GM19240 (cell line): ENCODE measurements around the gene FBXW5.
A peak's percentile ranks its signal among the peaks of the same experiment; 100 is the strongest.

Experiments
- DNase-seq: peaks from one replicate; pipeline ENCODE4 v3.0.0; 2011; ENCODE audit warnings: low spot score; ENCODE audit not compliant: insufficient read length

FBXW5 gene

DNA sequence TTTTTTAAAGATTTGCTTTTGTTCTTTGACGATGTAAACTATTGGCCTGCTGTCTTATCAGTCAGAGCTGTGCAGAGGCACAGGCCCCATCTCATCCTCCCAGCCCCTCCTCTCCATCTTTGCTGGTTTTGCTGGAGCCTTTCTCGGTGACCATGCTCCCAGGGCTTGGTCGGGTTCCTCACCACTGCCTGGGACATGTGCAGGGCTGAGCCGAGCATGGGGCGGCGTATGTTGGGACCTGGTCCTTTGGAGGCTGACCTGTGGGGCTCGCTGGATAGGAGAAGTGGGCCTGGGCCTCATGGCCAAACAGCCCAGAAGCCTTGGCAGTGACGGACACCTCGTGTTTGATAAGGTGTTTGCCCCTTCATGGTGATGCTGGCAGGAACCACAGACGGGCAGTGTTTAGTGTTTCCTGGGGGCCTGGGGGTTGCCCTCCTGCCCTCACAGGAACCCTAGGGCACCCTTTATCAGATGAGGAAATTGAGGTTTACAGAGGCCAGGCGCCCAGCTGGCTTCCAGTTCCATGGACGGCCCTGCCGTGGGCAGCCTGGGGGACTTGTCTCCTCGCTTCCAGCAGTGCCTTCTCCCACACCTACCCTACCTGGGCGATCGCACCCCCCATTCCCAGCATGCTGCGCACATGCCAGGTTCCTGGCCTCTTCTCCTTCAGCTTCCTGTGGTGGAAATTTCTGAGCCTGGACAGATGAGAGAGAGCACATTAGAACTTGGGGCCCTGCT lies 30.7 kb downstream of the FBXW5 start:
- no peak for DNase-seq

- DNase-seq, result no peak
Observed at GRCh38 chr9:136910901-136911245, 33.7 kb downstream of the FBXW5 start.

- no peak for DNase-seq
Observed at GRCh38 chr9:136910197-136910900, 34.2 kb downstream of the FBXW5 start.

DNA sequence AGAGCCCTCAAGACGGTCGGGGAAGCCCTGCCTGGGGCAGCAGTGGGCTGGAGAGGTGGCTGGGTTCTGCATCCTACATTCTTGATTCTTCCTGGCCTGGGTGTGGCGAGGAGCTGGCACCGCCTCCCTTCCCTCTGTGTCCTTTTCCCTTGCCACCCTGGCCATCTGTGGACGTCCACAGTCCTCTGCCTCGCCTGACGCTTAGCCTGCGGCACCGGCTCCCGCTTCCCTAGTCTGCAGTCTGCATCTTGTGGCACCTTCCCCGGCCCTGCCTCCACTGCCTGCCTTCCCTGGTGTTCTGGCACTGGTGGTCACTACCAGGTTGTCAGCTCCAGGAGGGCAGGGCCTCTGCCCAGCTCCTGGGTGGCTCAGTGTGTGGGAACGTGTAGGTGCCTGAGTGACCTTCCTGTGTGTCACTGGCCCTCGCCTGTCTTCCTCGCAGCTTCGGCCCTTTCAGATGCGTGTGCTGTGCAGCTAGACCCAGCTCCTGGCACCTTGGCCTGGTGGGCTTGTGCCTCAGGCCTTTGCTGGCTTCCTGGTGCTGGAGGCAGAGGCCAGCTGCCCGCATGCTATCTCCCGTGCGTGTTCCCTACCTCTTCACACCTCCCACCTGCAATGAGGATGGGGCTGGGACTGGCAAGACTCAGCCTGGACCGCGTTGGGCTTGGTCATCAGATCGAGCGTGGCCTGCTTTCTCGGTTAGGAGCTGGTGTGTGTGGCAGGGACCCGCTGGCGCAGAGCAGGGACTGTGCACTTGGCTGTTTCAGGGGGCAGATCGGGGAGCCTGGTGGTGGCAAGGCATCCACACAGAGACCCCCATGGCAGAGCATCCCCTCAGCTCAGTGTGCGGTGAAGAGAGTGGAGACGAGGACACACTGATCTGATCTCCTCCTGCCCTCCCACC lies 37.3 kb downstream of the FBXW5 start:
- DNase-seq, result no peak

DNA sequence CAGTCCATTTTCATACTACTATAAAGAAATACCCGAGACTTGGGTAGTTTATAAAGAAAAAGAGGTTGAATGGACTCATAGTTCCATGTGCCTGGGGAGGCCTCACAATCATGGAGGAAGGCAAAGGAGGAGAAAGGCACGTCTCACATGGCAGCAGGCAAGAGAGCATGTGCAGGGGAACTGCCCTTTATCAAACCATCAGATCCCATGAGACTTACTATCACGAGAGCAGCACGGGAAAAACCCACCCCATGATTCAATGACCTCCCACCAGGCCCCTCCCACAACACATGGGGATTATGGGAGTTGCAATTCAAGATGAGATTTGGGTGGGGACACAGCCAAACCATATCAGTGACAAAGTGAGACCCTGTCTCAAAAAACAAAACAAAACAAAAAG lies 38.3 kb downstream of the FBXW5 start:
- no peak for DNase-seq

DNA sequence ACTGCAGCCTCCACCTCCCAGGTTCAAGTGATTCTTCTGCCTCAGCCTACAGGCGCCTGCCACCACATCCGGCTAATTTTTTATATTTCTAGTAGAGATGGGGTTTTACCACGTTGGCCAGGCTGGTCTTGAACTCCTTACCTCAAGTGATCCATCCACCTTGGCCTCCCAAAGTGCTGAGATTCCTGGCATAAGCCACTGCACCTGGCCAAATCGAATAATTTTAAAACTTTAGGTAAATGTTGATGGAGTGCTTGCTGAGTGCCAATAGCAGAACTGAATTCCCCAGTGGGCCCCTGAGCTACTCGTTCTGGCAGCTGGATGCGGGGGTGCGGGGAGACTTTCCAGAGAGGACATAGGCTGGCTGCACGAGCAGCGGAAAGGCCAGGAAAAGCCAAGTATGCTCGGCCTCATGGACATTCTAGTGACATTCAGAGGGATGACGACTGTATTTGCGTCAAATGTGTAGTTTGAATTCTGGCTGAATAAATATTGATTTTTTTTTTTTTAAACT lies 41.4 kb downstream of the FBXW5 start:
- DNase-seq, result no peak

DNA sequence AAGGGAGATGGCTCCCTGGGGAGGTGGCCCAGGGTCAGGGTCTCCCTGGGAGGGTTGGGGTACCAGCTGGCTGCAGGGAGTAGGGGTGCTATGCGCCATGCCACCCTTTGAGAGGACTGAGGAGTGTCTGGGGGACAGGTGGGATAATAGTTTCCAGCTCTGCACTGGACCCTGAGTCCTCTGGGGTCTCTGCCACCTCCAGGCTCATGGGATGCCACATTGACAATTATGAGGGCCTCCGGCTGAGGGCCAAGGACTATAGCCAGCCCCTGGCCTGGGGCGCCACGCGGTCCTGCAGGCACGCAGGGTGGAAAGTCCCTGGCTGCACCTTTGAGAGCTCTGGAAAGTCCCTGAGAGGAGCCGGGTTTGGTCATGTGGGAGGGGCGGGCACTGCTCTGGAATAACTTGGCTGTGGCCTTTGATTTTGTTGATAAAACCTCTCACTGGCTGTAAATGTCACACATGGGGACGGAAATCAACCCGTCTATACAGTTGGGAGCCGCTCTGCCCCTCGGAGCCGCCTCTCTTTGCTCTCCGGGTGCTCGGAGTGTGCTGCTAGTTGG lies 42.2 kb downstream of the FBXW5 start:
- DNase-seq, result peak; percentile 92

GRCh38 chr9:136901516-136902258 lies 42.9 kb downstream of the FBXW5 start:
- DNase-seq, result peak; percentile 85

- DNase-seq, result no peak
Observed at GRCh38 chr9:136900988-136901515, 43.5 kb downstream of the FBXW5 start.

DNA sequence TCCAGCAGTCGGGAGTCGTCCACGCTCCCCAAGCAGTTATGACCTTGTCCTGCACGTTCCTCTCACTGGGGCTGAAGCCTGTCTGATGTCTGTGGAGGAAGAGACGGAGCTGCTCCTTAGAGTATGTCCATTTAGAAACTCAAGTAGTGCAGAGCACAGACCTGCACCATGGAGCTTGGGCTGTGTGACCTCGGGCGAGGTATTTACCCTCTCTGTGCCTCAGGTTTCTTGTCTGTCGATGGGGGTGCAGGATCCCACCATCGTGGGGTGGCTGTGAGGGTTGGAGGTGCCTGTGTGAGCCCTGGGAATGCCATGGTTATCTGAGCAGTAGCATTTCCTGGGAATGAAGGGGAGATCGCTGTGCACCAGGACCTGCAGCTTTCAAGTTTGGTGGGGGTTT lies 44.0 kb downstream of the FBXW5 start:
- no peak for DNase-seq

GRCh38 chr9:136899196-136899595 lies 45.3 kb downstream of the FBXW5 start:
- DNase-seq, result no peak

DNA sequence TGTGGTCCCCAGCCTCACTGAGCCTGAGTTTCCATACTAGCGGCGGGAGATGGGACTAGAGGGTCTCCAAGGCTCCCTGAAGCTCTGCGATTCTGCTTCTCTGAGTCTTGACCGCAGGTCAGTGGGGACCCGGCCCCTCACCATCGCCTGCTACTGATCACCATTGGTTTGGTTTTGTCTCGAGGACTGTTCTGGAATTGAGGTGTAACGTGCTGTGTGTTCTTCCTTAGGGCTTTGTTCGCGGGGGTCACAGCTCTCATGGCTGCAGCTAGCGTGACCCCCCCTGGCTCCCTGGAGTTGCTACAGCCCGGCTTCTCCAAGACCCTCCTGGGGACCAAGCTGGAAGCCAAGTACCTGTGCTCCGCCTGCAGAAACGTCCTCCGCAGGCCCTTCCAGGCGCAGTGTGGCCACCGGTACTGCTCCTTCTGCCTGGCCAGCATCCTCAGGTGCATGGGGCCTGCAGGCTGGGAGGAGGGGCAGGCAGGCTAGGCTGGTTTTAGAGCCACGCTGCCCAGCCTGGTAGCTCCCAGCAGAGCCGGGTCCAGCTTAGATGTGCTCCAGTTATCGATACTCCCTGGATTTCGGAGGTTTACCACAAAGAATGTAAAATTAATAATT lies 45.9 kb downstream of the FBXW5 start:
- no peak for DNase-seq

- DNase-seq, result no peak
Observed at GRCh38 chr9:136896027-136896426, 48.5 kb downstream of the FBXW5 start.

- no peak for DNase-seq
Observed at GRCh38 chr9:136890661-136891060, 53.9 kb downstream of the FBXW5 start.
